ENCODE data around the gene SCAMP3.

The SCAMP3 gene

GRCh38 chr1:155285063-155285462 lies 22.9 kb upstream of the SCAMP3 start:
- no peak for DNase-seq

- no peak for DNase-seq
These were observed 22.3 kb upstream of the SCAMP3 start for GRCh38 chr1:155284476-155284875.

- no peak for DNase-seq
These were observed 20.4 kb upstream of the SCAMP3 start for GRCh38 chr1:155282488-155283091.

GRCh38 chr1:155279268-155279667 lies 17.1 kb upstream of the SCAMP3 start:
- no peak for DNase-seq

GRCh38 chr1:155278689-155279160 lies 16.6 kb upstream of the SCAMP3 start:
- no peak for DNase-seq

GRCh38 chr1:155277902-155278688 lies 15.9 kb upstream of the SCAMP3 start:
- DNase-seq: peak; percentile 47

- peak; percentile 82 for DNase-seq
These were observed 15.1 kb upstream of the SCAMP3 start, which contains the start of gene HCN3 for GRCh38 chr1:155277070-155277901. HCN3 (plus strand) TSS chr1:155277463; CDS start chr1:155277591, 128 bp downstream.

GRCh38 chr1:155273343-155274245 lies 11.4 kb upstream of the SCAMP3 start, which contains the start of gene CLK2:
CLK2 (minus strand) TSS chr1:155273504; CDS start chr1:155270977, 2,527 bp downstream.
- peak; percentile 92 for DNase-seq

- peak; percentile 23 for DNase-seq
These were observed 10.5 kb upstream of the SCAMP3 start for GRCh38 chr1:155272466-155273342.

- no peak for DNase-seq
These were observed 7.2 kb upstream of the SCAMP3 start for GRCh38 chr1:155269381-155269780.

- no peak for DNase-seq
These were observed 6.5 kb upstream of the SCAMP3 start for GRCh38 chr1:155268630-155269029.

- DNase-seq: no peak
These were observed 5.2 kb upstream of the SCAMP3 start for GRCh38 chr1:155267373-155267772.

GRCh38 chr1:155266553-155266952 lies 4.4 kb upstream of the SCAMP3 start:
- DNase-seq: no peak

- DNase-seq: no peak
These were observed 907 bp upstream of the SCAMP3 start for GRCh38 chr1:155263067-155263466.

- no peak for DNase-seq
These were observed 688 bp downstream of the SCAMP3 start for GRCh38 chr1:155261493-155261851.

GRCh38 chr1:155260276-155260675 lies 1.9 kb downstream of the SCAMP3 start:
- DNase-seq: no peak

- no peak for DNase-seq
These were observed 5.9 kb downstream of the SCAMP3 start for GRCh38 chr1:155256058-155256852.

- peak; percentile 62 for DNase-seq
These were observed 6.7 kb downstream of the SCAMP3 start, which contains the start of gene ENTREP3 for GRCh38 chr1:155255243-155256007. ENTREP3 (minus strand) TSS chr1:155255483; CDS start chr1:155254877, 606 bp downstream.

- DNase-seq: no peak
These were observed 7.4 kb downstream of the SCAMP3 start for GRCh38 chr1:155254714-155255242.

Data from activated CD4-positive, alpha-beta T cell treated with anti-CD3 and anti-CD28 coated beads for 1 hour (primary cell).